Lower lobe of right lung (tissue), 2 donors: ENCODE measurements around the gene TFAP2A. TPM values are rescaled to one million over a fixed set of nuclear protein-coding genes. Genes with fewer than 3 reads are reported as not detected.

ENCODE experiments used
- ATAC-seq, 2 donors: fragments of 200-7000 bp; cut with Tn5 transposase; one replicate each; pipeline ENCODE4 v1.9.1; 2020 to 2022; ENCODE audit warnings: mild to moderate bottlenecking in 2 of 2, moderate library complexity in 2 of 2
- DNase-seq: peaks from one replicate; pipeline ENCODE4 v3.0.0-alpha.2; 2020
- H3K27ac ChIP-seq: fragments of 200-600 bp; one replicate; pipeline ENCODE4 v1.8.0; 2022
- H3K27me3 ChIP-seq: fragments of 200-600 bp; one replicate; pipeline ENCODE4 v1.8.0; 2022; ENCODE audit warnings: low read depth
- H3K36me3 ChIP-seq: fragments of 200-600 bp; one replicate; pipeline ENCODE4 v1.8.0; 2022; ENCODE audit warnings: mild to moderate bottlenecking
- H3K4me1 ChIP-seq: fragments of 200-600 bp; one replicate; pipeline ENCODE4 v1.8.0; 2022
- H3K4me3 ChIP-seq: fragments of 200-600 bp; one replicate; pipeline ENCODE4 v1.8.0; 2022; ENCODE audit warnings: mild to moderate bottlenecking
- H3K9me3 ChIP-seq: fragments of 200-600 bp; one replicate; pipeline ENCODE4 v1.8.0; 2022
- intact Hi-C: fragments of 100-400 bp; cut with DNase I; formaldehyde crosslinking; loops from one replicate; pipeline ENCODE4 v1.11.0; 2022
- total RNA-seq: library from RNA; stranded (reverse); fragmentation: NEBNext Ultra II Directional; extraction: Animal tissue kit (Norgen Biotek cat#: 25700); gene quantifications from one replicate; pipeline ENCODE4 v1.2.1, GENCODE V29; 2021
- TF ChIP-seq, protein P1 (sequence below): fragments of 200-600 bp; IDR thresholded peaks from one replicate; pipeline ENCODE4 v1.8.0; 2022; ENCODE audit warnings: antibody characterized with exemption, mild to moderate bottlenecking
- donor health status: DM: no; HTN: yes; CAD: no; lungs with severe emphysema.

The TFAP2A gene
- total RNA-seq, 1 donor from 2014 or later, result 0.47 TPM

DNA sequence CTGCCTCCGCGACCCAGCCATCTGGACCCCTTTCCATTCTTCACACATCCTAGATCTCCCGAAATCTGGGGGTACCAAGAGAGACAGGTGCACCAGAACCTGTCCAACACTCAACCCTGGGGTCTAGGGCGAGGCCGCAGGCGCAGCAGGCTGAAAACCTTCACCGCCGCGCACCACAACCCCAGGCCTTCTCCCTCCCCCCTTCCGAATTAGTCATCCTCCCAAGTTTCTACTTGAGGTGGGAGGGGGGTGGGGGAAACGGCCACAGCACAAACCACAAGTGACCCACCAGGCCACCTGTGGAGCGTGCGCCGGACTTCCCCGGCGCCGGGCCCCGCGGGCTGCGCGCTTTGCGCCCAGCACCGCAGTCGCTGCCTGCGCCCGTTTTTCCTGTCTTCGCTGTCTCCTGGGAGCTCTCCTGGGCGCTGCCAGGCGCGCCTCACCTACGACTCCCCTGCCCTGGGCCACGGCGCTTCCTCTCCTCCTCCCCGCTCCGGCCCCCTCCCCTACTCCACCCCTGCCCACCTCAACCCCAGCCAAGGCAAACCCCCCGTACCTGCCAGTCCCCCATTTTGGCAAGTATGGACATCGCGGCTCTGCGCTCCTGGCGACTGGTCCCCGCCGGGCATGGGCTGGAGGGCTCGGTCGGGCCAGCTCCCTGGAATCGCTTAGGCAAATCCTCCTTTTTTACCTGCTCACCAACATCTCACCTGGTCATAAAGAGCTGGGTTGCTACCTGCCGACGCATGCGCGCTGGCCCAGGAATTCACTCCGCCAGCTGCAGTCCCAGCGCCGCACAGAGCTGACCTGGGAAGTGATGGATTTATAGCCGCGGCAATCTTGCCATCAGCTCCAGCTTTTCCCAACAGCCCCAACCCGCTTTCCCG, 4.2 kb upstream of the TFAP2A start:
- peak; percentile 43 for DNase-seq
- TF ChIP-seq, protein P1, sequence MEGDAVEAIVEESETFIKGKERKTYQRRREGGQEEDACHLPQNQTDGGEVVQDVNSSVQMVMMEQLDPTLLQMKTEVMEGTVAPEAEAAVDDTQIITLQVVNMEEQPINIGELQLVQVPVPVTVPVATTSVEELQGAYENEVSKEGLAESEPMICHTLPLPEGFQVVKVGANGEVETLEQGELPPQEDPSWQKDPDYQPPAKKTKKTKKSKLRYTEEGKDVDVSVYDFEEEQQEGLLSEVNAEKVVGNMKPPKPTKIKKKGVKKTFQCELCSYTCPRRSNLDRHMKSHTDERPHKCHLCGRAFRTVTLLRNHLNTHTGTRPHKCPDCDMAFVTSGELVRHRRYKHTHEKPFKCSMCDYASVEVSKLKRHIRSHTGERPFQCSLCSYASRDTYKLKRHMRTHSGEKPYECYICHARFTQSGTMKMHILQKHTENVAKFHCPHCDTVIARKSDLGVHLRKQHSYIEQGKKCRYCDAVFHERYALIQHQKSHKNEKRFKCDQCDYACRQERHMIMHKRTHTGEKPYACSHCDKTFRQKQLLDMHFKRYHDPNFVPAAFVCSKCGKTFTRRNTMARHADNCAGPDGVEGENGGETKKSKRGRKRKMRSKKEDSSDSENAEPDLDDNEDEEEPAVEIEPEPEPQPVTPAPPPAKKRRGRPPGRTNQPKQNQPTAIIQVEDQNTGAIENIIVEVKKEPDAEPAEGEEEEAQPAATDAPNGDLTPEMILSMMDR, result no peak
- Histone ChIP-seq H3K9me3 (no peaks in the 10 kb centered on the region), H3K4me1 (peaks cover 20% of the 10 kb centered on the region), H3K27ac (no peak overlapping the region), H3K36me3 (no peaks in the 10 kb centered on the region), H3K27me3 (peaks cover 98% of the 10 kb centered on the region), H3K4me3 (no peak overlapping the region)
- ATAC-seq, result peak in 1 of 2 donors; percentile 37
- intact Hi-C loops, result no loop called here

DNA sequence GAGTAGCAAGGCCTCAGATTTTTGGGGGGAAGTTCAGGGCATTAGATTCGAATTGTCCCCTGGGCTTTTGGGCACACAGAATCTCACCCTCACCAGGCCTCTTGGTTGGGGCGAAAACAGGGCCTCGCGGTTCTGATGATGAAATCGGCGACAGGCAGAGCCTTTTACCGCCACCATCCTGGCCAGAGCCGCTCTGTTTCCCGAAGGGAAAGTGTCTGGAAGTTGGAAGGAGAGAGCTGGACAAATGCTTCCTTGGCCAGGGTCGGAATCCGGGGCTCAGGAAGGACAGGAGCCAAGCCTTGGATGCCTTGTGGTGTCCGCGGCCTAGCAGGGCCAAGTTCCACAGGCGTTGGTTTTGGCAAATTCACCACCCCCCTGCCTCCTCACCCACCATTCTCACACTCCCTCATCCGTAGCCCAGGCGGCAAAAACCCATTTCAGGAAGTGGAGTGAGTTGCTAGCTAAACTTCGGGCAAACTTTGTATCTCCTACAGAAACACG, 3.5 kb upstream of the TFAP2A start:
- Histone ChIP-seq H3K27me3 (peaks cover 99% of the 10 kb centered on the region), H3K4me1 (peaks cover 27% of the 10 kb centered on the region), H3K36me3 (no peaks in the 10 kb centered on the region), H3K9me3 (no peaks in the 10 kb centered on the region), H3K27ac (no peak overlapping the region), H3K4me3 (no peak overlapping the region)
- TF ChIP-seq, protein P1, result no peak
- intact Hi-C loops, result no loop called here
- no peak for DNase-seq
- ATAC-seq, result no peak

DNA sequence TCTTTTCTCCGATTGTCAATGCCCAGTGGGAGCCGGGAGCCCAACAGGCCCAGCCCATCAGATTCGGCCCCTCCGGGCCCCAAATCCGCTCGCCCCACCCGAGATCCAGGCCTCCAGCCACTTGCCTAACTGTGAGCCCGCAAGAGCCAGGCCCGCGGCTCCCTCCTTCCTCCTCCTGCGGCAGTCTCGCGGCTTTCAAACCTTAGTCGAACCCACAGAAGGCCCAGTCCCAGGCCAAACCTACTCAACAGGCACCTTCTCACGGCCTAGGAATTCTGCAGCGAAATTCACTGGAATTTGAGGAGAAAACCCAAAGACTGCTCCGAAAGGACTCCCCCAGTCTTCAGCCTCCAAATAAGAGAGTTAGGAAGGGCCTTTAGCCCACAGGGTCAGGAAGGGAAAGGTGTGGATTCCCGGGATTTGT, 2.8 kb upstream of the TFAP2A start:
- Histone ChIP-seq H3K9me3 (no peaks in the 10 kb centered on the region), H3K27ac (no peak overlapping the region), H3K4me1 (peaks cover 34% of the 10 kb centered on the region), H3K36me3 (no peaks in the 10 kb centered on the region), H3K27me3 (peaks cover 99% of the 10 kb centered on the region), H3K4me3 (no peak overlapping the region)
- ATAC-seq, result no peak
- intact Hi-C loops, result no loop called here
- TF ChIP-seq, protein P1, result no peak
- DNase-seq, result peak; percentile 41

DNA sequence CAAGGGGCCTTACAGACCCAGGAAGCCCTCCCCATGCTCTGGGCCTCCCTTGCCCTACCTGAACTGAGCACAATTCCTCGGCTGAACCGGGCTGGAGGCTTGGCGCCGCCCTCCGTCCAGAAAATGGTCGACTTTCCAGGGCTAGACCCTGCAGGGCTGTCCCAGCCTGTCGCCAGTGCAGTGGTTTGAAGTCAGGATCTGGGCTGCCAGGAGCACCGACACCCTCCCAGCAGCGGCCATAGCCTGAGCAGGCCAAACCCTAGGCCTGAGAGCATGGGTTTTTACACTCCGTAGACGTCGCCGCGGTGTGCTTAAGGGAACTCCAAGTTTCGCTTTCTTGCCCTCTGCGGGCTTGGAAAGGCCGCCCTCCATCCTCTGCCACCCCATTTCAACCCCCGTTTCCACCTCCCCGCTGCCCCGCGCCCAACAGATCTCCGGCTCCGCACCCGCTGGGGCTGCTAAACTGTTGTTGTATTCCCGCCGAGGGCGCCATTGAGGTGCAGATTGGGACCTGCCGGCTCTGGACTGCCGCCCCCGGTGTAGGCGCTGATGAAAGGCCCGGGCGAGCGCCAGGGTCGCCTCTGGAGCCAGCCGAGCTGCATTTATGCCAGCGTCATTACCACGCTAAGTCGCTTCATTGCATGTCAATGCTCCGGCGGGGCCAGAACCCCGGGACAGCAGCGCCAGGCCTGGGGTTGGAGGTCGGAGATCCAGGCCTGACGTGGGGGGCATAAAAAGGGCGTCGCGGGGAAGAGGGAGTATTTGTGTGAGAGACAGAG, 2.2 kb upstream of the TFAP2A start:
- DNase-seq (peak; percentile 45), ATAC-seq (no peak)
- no peak overlapping the region for H3K27ac ChIP-seq
- H3K27me3 ChIP-seq, result peaks cover 96% of the 10 kb centered on the region
- no peaks in the 10 kb centered on the region for H3K9me3 ChIP-seq
- intact Hi-C loops, result no loop called here
- H3K36me3 ChIP-seq, result no peaks in the 10 kb centered on the region
- H3K4me1 ChIP-seq, result peaks cover 36% of the 10 kb centered on the region
- TF ChIP-seq, protein P1, result no peak
- peak overlapping the region; percentile 30 for H3K4me3 ChIP-seq

DNA sequence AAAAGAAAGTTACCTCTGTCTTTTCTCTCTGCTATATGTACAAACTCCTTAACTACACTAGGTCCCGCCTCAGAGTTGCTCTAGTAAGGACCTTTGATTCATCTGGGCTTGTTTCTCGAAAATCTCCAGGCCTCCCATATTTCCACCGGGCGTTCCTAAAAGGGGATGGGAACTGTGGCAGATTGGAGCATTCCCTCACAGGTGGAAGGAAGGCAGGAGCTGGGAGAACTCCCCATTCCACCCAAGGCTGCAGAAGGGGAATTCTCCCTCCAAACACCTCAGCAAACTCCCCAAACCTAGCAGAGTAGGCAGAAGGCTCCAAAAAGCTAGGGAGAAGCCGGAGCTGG, 1.6 kb upstream of the TFAP2A start:
- intact Hi-C loops, result no loop called here
- no peaks in the 10 kb centered on the region for H3K36me3 ChIP-seq
- TF ChIP-seq, protein P1, result no peak
- H3K4me3 ChIP-seq, result no peak overlapping the region
- no peak overlapping the region for H3K27ac ChIP-seq
- peaks cover 39% of the 10 kb centered on the region for H3K4me1 ChIP-seq
- ATAC-seq, result no peak
- no peak for DNase-seq
- peaks cover 96% of the 10 kb centered on the region for H3K27me3 ChIP-seq
- no peaks in the 10 kb centered on the region for H3K9me3 ChIP-seq
